GM12872 (cell line): ENCODE results near the gene PGF.

Experiments
- CTCF ChIP-seq: IDR thresholded peaks from 3 replicates; pipeline ENCODE4 v1.5.1; 2011; ENCODE audit warnings: low read depth, mild to moderate bottlenecking, low read length, moderate library complexity; ENCODE audit not compliant: insufficient read depth

The PGF gene

GRCh38 chr14:74893614-74894091 is 61.7 kb downstream of the PGF start:
- no peak for TF ChIP-seq CTCF

DNA sequence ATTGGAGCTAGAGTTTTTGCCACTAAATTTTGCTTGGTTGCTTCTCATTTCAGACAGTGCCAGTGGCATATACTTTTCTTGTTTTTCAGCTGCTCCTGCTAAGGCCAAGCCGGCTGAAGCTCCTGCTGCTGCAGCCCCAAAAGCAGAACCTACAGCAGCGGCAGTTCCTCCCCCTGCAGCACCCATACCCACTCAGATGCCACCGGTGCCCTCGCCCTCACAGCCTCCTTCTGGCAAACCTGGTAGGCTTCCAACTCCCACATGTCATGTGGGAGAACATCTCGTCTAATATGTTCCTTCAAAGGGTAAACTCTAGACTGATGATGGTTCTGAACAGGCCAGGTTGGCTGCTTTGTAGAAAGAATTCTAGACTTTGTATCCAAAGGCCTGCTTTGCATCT is 62.7 kb downstream of the PGF start:
- TF ChIP-seq CTCF: no peak

DNA sequence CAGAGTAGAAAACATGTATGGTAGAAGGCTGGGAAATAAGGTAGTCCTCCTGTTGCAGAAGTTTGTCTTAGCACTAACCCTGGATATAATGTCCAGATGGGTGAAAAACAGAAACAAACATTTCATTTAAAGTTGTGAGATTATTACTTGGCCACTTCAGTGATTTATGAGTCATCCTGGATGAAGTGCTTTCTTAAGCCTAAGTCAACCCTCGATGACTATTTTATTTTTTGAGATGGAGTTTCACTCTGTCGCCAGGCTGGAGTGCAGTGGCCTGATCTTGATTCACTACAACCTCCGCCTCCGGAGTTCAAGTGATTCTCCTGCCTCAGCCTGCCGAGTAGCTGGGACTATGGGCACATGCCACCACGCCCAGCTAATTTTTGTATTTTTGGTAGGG is 63.5 kb downstream of the PGF start:
- no peak for TF ChIP-seq CTCF
